Thyroid gland (tissue), 4 donors: ENCODE measurements around the gene SCGB1A1.

ENCODE experiments used
- CTCF ChIP-seq, 6 experiments: fragments of 200-600 bp in 3 of 6; fragments of 450-650 bp in 3 of 6; sonication (generic) in 3 of 6; IDR thresholded peaks; one replicate each; pipeline ENCODE4 v1.5.1; 2016 to 2019; ENCODE audit warnings: antibody characterized with exemption in 6 of 6, mild to moderate bottlenecking in 2 of 6, inconsistent platforms in 1 of 6, moderate library complexity in 1 of 6
- POLR2A ChIP-seq, 2 donors: fragments of 450-650 bp; IDR thresholded peaks; one replicate each; pipeline ENCODE4 v1.6.1; 2017; ENCODE audit warnings: antibody characterized with exemption in 2 of 2, mild to moderate bottlenecking in 2 of 2, moderate library complexity in 1 of 2

GRCh38 chr11:62370743-62371440 lies 47.9 kb upstream of the SCGB1A1 start:
- TF ChIP-seq CTCF (IDR thresholded peaks at IDR 0.05) (no peak), POLR2A (IDR thresholded peaks at IDR 0.05) (no peak)
